Stimulated activated naive CD8-positive, alpha-beta T cell treated with anti-CD3 and anti-CD28 coated beads, Interleukin-15, amount 100 ng/mL, for 72 hours (primary cell): ENCODE measurements around the gene PTPRQ.

Experiments
- ATAC-seq: fragments of 150-1000 bp; cut with Tn5 transposase; 2 replicates; pipeline ENCODE4 v1.10.0; 2021; ENCODE audit warnings: mild to moderate bottlenecking, moderate library complexity
- DNase-seq, 2 donors: peaks; one replicate each; pipeline ENCODE4 v3.0.0; 2021 to 2022
- H3K27ac Mint-ChIP-seq, 2 donors: one replicate each; pipeline ENCODE4 v1.8.0; 2022; ENCODE audit warnings: mild to moderate bottlenecking in 2 of 2, mixed read lengths in 2 of 2, moderate library complexity in 2 of 2
- H3K27me3 Mint-ChIP-seq: one replicate; pipeline ENCODE4 v1.8.0; 2022; ENCODE audit warnings: mixed read lengths
- H3K4me1 Mint-ChIP-seq: one replicate; pipeline ENCODE4 v1.8.0; 2022; ENCODE audit warnings: mild to moderate bottlenecking, mixed read lengths
- H3K4me3 Mint-ChIP-seq, 2 donors: one replicate each; pipeline ENCODE4 v1.8.0; 2022; ENCODE audit warnings: mild to moderate bottlenecking in 2 of 2, mixed read lengths in 2 of 2, moderate library complexity in 1 of 2
- H3K9me3 Mint-ChIP-seq, 2 donors: one replicate each; pipeline ENCODE4 v1.8.0; 2022; ENCODE audit warnings: mixed read lengths in 2 of 2

The PTPRQ gene

GRCh38 chr12:80576641-80577418, 132.8 kb downstream of the PTPRQ start:
- no peaks in the 10 kb centered on the region for H3K4me1 Mint-ChIP-seq
- peaks cover 6 to 16% of the 10 kb centered on the region in 2 donors for H3K9me3 Mint-ChIP-seq
- H3K27ac Mint-ChIP-seq: no peak overlapping the region
- no peak overlapping the region for H3K4me3 Mint-ChIP-seq
- H3K27me3 Mint-ChIP-seq: no peaks in the 10 kb centered on the region
- DNase-seq (no peak), ATAC-seq (no peak)

- no peak overlapping the region for H3K4me3 Mint-ChIP-seq
- no peaks in the 10 kb centered on the region for H3K27me3 Mint-ChIP-seq
- no peaks in the 10 kb centered on the region for H3K4me1 Mint-ChIP-seq
- DNase-seq (no peak), ATAC-seq (no peak)
- no peak overlapping the region for H3K27ac Mint-ChIP-seq
- peaks cover 8 to 20% of the 10 kb centered on the region in 2 donors for H3K9me3 Mint-ChIP-seq
These were observed 136.2 kb downstream of the PTPRQ start for GRCh38 chr12:80580254-80580653.

- Mint-ChIP-seq H3K27ac (no peak overlapping the region), H3K4me1 (no peaks in the 10 kb centered on the region), H3K4me3 (no peak overlapping the region), H3K27me3 (no peaks in the 10 kb centered on the region), H3K9me3 (peaks cover 11% of the 10 kb centered on the region in 2 donors)
- ATAC-seq (no peak), DNase-seq (no peak)
These were observed 137.7 kb downstream of the PTPRQ start for GRCh38 chr12:80581783-80582182.

GRCh38 chr12:80582431-80582830, 138.4 kb downstream of the PTPRQ start:
- DNase-seq: no peak
- H3K4me1 Mint-ChIP-seq: no peaks in the 10 kb centered on the region
- no peak overlapping the region for H3K4me3 Mint-ChIP-seq
- peaks cover 7 to 9% of the 10 kb centered on the region in 2 donors for H3K9me3 Mint-ChIP-seq
- H3K27me3 Mint-ChIP-seq: no peaks in the 10 kb centered on the region
- H3K27ac Mint-ChIP-seq: no peak overlapping the region
- ATAC-seq: no peak

- no peak for ATAC-seq
- H3K4me1 Mint-ChIP-seq: no peaks in the 10 kb centered on the region
- H3K4me3 Mint-ChIP-seq: no peak overlapping the region
- no peak overlapping the region for H3K27ac Mint-ChIP-seq
- DNase-seq: no peak
- no peaks in the 10 kb centered on the region for H3K27me3 Mint-ChIP-seq
- H3K9me3 Mint-ChIP-seq: peaks cover 9 to 22% of the 10 kb centered on the region in 2 donors
These were observed 145.0 kb downstream of the PTPRQ start for GRCh38 chr12:80589077-80589476.

GRCh38 chr12:80590085-80590484, 146.1 kb downstream of the PTPRQ start:
- DNase-seq: no peak
- Mint-ChIP-seq H3K27ac (no peak overlapping the region), H3K9me3 (peaks cover 9 to 20% of the 10 kb centered on the region in 2 donors), H3K4me1 (no peaks in the 10 kb centered on the region), H3K27me3 (no peaks in the 10 kb centered on the region), H3K4me3 (no peak overlapping the region)
- no peak for ATAC-seq

GRCh38 chr12:80593766-80594165, 149.7 kb downstream of the PTPRQ start:
- Mint-ChIP-seq H3K27me3 (no peaks in the 10 kb centered on the region), H3K4me1 (no peaks in the 10 kb centered on the region), H3K4me3 (no peak overlapping the region), H3K27ac (no peak overlapping the region), H3K9me3 (peaks cover 0 to 15% of the 10 kb centered on the region in 2 donors)
- DNase-seq: no peak
- no peak for ATAC-seq

GRCh38 chr12:80596509-80596908, 152.5 kb downstream of the PTPRQ start:
- H3K4me1 Mint-ChIP-seq: no peaks in the 10 kb centered on the region
- ATAC-seq (no peak), DNase-seq (no peak)

GRCh38 chr12:80598004-80598606, 154.1 kb downstream of the PTPRQ start:
- no peak overlapping the region for H3K27ac Mint-ChIP-seq
- DNase-seq: no peak
- no peak for ATAC-seq
- H3K4me1 Mint-ChIP-seq: no peaks in the 10 kb centered on the region
- no peaks in the 10 kb centered on the region for H3K27me3 Mint-ChIP-seq
- H3K9me3 Mint-ChIP-seq: no peaks in the 10 kb centered on the region
- H3K4me3 Mint-ChIP-seq: no peak overlapping the region

More at GRCh38 chr12:80596509-80596908, 152.5 kb downstream of the PTPRQ start:
- no peaks in the 10 kb centered on the region for H3K9me3 Mint-ChIP-seq
- no peaks in the 10 kb centered on the region for H3K27me3 Mint-ChIP-seq
- H3K4me3 Mint-ChIP-seq: no peak overlapping the region
- H3K27ac Mint-ChIP-seq: no peak overlapping the region

GRCh38 chr12:80602455-80602854, 158.4 kb downstream of the PTPRQ start:
- no peak for DNase-seq
- no peaks in the 10 kb centered on the region for H3K27me3 Mint-ChIP-seq
- no peaks in the 10 kb centered on the region for H3K4me1 Mint-ChIP-seq
- no peak overlapping the region for H3K4me3 Mint-ChIP-seq
- H3K27ac Mint-ChIP-seq: no peak overlapping the region
- H3K9me3 Mint-ChIP-seq: peaks cover 0 to 6% of the 10 kb centered on the region in 2 donors
- no peak for ATAC-seq

- Mint-ChIP-seq H3K9me3 (peaks cover 0 to 6% of the 10 kb centered on the region in 2 donors), H3K4me1 (no peaks in the 10 kb centered on the region), H3K4me3 (no peak overlapping the region), H3K27me3 (no peaks in the 10 kb centered on the region), H3K27ac (no peak overlapping the region)
- no peak for ATAC-seq
- DNase-seq: no peak
These were observed 163.5 kb downstream of the PTPRQ start for GRCh38 chr12:80607361-80608135.

GRCh38 chr12:80617733-80618132, 173.7 kb downstream of the PTPRQ start:
- Mint-ChIP-seq H3K27ac (no peak overlapping the region), H3K4me1 (no peaks in the 10 kb centered on the region), H3K9me3 (peaks cover 0 to 5% of the 10 kb centered on the region in 2 donors), H3K27me3 (no peaks in the 10 kb centered on the region), H3K4me3 (no peak overlapping the region)
- ATAC-seq: no peak
- no peak for DNase-seq

- H3K4me3 Mint-ChIP-seq: no peak overlapping the region
- H3K4me1 Mint-ChIP-seq: no peaks in the 10 kb centered on the region
- no peak for DNase-seq
- no peak for ATAC-seq
- no peaks in the 10 kb centered on the region for H3K27me3 Mint-ChIP-seq
- peaks cover 0 to 5% of the 10 kb centered on the region in 2 donors for H3K9me3 Mint-ChIP-seq
- H3K27ac Mint-ChIP-seq: no peak overlapping the region
These were observed 176.2 kb downstream of the PTPRQ start for GRCh38 chr12:80620281-80620680.

GRCh38 chr12:80622271-80622670, 178.2 kb downstream of the PTPRQ start:
- no peak for ATAC-seq
- H3K4me1 Mint-ChIP-seq: no peaks in the 10 kb centered on the region
- no peak overlapping the region for H3K4me3 Mint-ChIP-seq
- no peak overlapping the region for H3K27ac Mint-ChIP-seq
- peaks cover 0 to 9% of the 10 kb centered on the region in 2 donors for H3K9me3 Mint-ChIP-seq
- H3K27me3 Mint-ChIP-seq: no peaks in the 10 kb centered on the region
- DNase-seq: no peak

- no peak for ATAC-seq
- no peaks in the 10 kb centered on the region for H3K27me3 Mint-ChIP-seq
- no peak for DNase-seq
- no peaks in the 10 kb centered on the region for H3K4me1 Mint-ChIP-seq
- peaks cover 8 to 11% of the 10 kb centered on the region in 2 donors for H3K9me3 Mint-ChIP-seq
- no peak overlapping the region for H3K27ac Mint-ChIP-seq
- H3K4me3 Mint-ChIP-seq: no peak overlapping the region
These were observed 181.0 kb downstream of the PTPRQ start for GRCh38 chr12:80625051-80625450.

- Mint-ChIP-seq H3K9me3 (peaks cover 8 to 11% of the 10 kb centered on the region in 2 donors), H3K27me3 (no peaks in the 10 kb centered on the region), H3K4me3 (no peak overlapping the region), H3K4me1 (no peaks in the 10 kb centered on the region), H3K27ac (no peak overlapping the region)
- ATAC-seq: no peak
- DNase-seq: no peak
These were observed 181.9 kb downstream of the PTPRQ start for GRCh38 chr12:80625901-80626300.
